ENCODE data around the gene HIPK1. TPM values are rescaled to one million over a fixed set of nuclear protein-coding genes. Genes with fewer than 3 reads are reported as not detected.

Gene HIPK1
- total and polyA plus RNA-seq, 10 of the 15 experiments (the other 5 are each of a cell fraction or from before 2014, with no cell fraction given) = 4.2 to 33.9 (median 11.4) TPM

DNA sequence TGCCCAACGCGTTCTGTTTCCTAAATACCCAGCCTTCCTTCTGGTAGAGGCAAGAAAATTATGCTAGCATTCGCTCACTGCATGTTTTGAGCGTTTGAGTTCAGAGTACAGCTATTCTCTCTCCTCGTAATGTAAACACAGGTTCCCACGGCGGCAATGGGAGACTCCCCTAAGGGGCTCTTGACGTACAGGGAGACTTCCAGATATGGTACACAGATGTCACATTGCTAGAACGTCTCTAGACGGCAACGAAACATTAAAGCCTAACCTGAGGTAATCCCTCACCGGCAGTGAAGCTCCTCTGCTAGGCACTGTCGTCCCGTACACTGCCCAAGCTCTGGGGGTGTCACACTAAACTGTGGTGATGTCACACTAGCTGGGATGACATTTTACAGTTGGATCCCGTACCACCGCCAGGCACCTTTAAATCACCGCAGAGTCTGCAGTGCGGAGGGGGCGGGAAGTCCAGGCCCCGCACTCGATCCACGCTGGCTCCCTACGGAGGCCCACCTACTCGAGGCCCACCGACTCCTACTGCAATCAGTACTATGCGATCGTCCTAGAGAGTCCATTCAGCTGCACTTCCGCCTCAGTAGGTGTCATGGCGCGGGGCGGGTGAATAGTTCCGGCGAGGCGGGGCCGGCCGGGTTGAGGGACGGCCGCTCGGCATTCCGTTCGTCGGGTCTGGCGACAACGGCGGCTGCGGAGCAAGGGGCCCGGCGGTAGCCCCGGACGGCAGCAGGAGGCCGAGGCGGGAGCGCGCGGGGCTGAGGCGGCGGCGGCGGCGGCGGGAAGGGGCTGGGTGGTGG, at the start of gene HIPK1 (continued):
- TF ChIP-seq, protein P1, sequence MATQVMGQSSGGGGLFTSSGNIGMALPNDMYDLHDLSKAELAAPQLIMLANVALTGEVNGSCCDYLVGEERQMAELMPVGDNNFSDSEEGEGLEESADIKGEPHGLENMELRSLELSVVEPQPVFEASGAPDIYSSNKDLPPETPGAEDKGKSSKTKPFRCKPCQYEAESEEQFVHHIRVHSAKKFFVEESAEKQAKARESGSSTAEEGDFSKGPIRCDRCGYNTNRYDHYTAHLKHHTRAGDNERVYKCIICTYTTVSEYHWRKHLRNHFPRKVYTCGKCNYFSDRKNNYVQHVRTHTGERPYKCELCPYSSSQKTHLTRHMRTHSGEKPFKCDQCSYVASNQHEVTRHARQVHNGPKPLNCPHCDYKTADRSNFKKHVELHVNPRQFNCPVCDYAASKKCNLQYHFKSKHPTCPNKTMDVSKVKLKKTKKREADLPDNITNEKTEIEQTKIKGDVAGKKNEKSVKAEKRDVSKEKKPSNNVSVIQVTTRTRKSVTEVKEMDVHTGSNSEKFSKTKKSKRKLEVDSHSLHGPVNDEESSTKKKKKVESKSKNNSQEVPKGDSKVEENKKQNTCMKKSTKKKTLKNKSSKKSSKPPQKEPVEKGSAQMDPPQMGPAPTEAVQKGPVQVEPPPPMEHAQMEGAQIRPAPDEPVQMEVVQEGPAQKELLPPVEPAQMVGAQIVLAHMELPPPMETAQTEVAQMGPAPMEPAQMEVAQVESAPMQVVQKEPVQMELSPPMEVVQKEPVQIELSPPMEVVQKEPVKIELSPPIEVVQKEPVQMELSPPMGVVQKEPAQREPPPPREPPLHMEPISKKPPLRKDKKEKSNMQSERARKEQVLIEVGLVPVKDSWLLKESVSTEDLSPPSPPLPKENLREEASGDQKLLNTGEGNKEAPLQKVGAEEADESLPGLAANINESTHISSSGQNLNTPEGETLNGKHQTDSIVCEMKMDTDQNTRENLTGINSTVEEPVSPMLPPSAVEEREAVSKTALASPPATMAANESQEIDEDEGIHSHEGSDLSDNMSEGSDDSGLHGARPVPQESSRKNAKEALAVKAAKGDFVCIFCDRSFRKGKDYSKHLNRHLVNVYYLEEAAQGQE (IDR thresholded peaks at IDR 0.05; ENCODE audit: low read depth, low read length) = no peak
- TF ChIP-seq NFXL1 (IDR thresholded peaks at IDR 0.05; ENCODE audit: borderline replicate concordance) (no peak), ZNF622 (IDR thresholded peaks at IDR 0.05) (no peak), TARDBP (IDR thresholded peaks at IDR 0.05; ENCODE audit: borderline replicate concordance) (peak; percentile 53; the same call in 1 of the 2 replicates), KLF5 (IDR thresholded peaks at IDR 0.05; ENCODE audit: partially characterized antibody) (peak; percentile 81), RUNX3 (IDR thresholded peaks at IDR 0.05; ENCODE audit: low read length) (peak; percentile 32; the same call in 1 of the 2 replicates), MTA3 (IDR thresholded peaks at IDR 0.05; ENCODE audit: borderline replicate concordance, low read length) (no peak; the same call in 1 of the 2 replicates), IRF4 (IDR thresholded peaks at IDR 0.05; ENCODE audit: low read depth, low read length) (no peak), ESRRA (IDR thresholded peaks at IDR 0.05; ENCODE audit: low read length) (no peak), SIN3A (IDR thresholded peaks at IDR 0.05; ENCODE audit: low read depth, low read length) (peak; percentile 87), BCL11A (IDR thresholded peaks at IDR 0.05; ENCODE audit: low read depth, low read length) (no peak)
- TF ChIP-seq, protein P2, sequence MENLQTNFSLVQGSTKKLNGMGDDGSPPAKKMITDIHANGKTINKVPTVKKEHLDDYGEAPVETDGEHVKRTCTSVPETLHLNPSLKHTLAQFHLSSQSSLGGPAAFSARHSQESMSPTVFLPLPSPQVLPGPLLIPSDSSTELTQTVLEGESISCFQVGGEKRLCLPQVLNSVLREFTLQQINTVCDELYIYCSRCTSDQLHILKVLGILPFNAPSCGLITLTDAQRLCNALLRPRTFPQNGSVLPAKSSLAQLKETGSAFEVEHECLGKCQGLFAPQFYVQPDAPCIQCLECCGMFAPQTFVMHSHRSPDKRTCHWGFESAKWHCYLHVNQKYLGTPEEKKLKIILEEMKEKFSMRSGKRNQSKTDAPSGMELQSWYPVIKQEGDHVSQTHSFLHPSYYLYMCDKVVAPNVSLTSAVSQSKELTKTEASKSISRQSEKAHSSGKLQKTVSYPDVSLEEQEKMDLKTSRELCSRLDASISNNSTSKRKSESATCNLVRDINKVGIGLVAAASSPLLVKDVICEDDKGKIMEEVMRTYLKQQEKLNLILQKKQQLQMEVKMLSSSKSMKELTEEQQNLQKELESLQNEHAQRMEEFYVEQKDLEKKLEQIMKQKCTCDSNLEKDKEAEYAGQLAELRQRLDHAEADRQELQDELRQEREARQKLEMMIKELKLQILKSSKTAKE (IDR thresholded peaks at IDR 0.05; ENCODE audit: low read depth, poor library complexity, severe bottlenecking) = no peak
- TF ChIP-seq, protein P3, sequence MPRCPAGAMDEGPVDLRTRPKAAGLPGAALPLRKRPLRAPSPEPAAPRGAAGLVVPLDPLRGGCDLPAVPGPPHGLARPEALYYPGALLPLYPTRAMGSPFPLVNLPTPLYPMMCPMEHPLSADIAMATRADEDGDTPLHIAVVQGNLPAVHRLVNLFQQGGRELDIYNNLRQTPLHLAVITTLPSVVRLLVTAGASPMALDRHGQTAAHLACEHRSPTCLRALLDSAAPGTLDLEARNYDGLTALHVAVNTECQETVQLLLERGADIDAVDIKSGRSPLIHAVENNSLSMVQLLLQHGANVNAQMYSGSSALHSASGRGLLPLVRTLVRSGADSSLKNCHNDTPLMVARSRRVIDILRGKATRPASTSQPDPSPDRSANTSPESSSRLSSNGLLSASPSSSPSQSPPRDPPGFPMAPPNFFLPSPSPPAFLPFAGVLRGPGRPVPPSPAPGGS (IDR thresholded peaks at IDR 0.05; ENCODE audit: borderline replicate concordance, insufficient read depth, low read depth, low read length, poor library complexity, severe bottlenecking) = no peak
- TF ChIP-seq, protein P4, sequence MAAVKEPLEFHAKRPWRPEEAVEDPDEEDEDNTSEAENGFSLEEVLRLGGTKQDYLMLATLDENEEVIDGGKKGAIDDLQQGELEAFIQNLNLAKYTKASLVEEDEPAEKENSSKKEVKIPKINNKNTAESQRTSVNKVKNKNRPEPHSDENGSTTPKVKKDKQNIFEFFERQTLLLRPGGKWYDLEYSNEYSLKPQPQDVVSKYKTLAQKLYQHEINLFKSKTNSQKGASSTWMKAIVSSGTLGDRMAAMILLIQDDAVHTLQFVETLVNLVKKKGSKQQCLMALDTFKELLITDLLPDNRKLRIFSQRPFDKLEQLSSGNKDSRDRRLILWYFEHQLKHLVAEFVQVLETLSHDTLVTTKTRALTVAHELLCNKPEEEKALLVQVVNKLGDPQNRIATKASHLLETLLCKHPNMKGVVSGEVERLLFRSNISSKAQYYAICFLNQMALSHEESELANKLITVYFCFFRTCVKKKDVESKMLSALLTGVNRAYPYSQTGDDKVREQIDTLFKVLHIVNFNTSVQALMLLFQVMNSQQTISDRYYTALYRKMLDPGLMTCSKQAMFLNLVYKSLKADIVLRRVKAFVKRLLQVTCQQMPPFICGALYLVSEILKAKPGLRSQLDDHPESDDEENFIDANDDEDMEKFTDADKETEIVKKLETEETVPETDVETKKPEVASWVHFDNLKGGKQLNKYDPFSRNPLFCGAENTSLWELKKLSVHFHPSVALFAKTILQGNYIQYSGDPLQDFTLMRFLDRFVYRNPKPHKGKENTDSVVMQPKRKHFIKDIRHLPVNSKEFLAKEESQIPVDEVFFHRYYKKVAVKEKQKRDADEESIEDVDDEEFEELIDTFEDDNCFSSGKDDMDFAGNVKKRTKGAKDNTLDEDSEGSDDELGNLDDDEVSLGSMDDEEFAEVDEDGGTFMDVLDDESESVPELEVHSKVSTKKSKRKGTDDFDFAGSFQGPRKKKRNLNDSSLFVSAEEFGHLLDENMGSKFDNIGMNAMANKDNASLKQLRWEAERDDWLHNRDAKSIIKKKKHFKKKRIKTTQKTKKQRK (IDR thresholded peaks at IDR 0.05; ENCODE audit: low read depth, low read length) = no peak
- TF ChIP-seq, protein P5, sequence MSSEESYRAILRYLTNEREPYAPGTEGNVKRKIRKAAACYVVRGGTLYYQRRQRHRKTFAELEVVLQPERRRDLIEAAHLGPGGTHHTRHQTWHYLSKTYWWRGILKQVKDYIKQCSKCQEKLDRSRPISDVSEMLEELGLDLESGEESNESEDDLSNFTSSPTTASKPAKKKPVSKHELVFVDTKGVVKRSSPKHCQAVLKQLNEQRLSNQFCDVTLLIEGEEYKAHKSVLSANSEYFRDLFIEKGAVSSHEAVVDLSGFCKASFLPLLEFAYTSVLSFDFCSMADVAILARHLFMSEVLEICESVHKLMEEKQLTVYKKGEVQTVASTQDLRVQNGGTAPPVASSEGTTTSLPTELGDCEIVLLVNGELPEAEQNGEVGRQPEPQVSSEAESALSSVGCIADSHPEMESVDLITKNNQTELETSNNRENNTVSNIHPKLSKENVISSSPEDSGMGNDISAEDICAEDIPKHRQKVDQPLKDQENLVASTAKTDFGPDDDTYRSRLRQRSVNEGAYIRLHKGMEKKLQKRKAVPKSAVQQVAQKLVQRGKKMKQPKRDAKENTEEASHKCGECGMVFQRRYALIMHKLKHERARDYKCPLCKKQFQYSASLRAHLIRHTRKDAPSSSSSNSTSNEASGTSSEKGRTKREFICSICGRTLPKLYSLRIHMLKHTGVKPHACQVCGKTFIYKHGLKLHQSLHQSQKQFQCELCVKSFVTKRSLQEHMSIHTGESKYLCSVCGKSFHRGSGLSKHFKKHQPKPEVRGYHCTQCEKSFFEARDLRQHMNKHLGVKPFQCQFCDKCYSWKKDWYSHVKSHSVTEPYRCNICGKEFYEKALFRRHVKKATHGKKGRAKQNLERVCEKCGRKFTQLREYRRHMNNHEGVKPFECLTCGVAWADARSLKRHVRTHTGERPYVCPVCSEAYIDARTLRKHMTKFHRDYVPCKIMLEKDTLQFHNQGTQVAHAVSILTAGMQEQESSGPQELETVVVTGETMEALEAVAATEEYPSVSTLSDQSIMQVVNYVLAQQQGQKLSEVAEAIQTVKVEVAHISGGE (CRISPR knock-in tag; IDR thresholded peaks at IDR 0.05) = no peak

Measured in GM12878 (cell line).